Activated T-helper 1 cell treated with Interleukin-2 at 50 U/mL for 16 hours (primary cell): ENCODE measurements around the gene GSC2.
A peak's percentile ranks its signal among the peaks of the same experiment; 100 is the strongest.

Experiments used
- DNase-seq: peaks from one replicate; pipeline ENCODE4 v3.0.0-alpha.2; 2020; ENCODE audit warnings: low read depth

GSC2 gene

GRCh38 chr22:19119949-19120348, 30.1 kb downstream of the GSC2 start:
- DNase-seq, result no peak

GRCh38 chr22:19118329-19118880, 31.7 kb downstream of the GSC2 start:
- no peak for DNase-seq

GRCh38 chr22:19117111-19117512, 33.0 kb downstream of the GSC2 start:
- DNase-seq, result no peak

- no peak for DNase-seq
Observed at GRCh38 chr22:19115628-19116027, 34.5 kb downstream of the GSC2 start.

- DNase-seq, result no peak
Observed at GRCh38 chr22:19114984-19115552, 35.0 kb downstream of the GSC2 start.

GRCh38 chr22:19113429-19113828, 36.7 kb downstream of the GSC2 start:
- DNase-seq, result no peak

- no peak for DNase-seq
Observed at GRCh38 chr22:19111584-19111983, 38.5 kb downstream of the GSC2 start.

GRCh38 chr22:19111140-19111539, 39.0 kb downstream of the GSC2 start:
- no peak for DNase-seq

- DNase-seq, result no peak
Observed at GRCh38 chr22:19110646-19111045, 39.4 kb downstream of the GSC2 start.

- DNase-seq, result no peak
Observed at GRCh38 chr22:19110064-19110458, 40.0 kb downstream of the GSC2 start.

- peak; percentile 30 for DNase-seq
Observed at GRCh38 chr22:19109198-19110063, 40.7 kb downstream of the GSC2 start.

- no peak for DNase-seq
Observed at GRCh38 chr22:19108807-19109197, 41.3 kb downstream of the GSC2 start.

- no peak for DNase-seq
Observed at GRCh38 chr22:19107730-19108074, 42.4 kb downstream of the GSC2 start.

- DNase-seq, result no peak
Observed at GRCh38 chr22:19106886-19107729, 43.0 kb downstream of the GSC2 start.

- DNase-seq, result peak; percentile 25
Observed at GRCh38 chr22:19105867-19106802, 44.0 kb downstream of the GSC2 start.

GRCh38 chr22:19105456-19105855, 44.6 kb downstream of the GSC2 start:
- no peak for DNase-seq

GRCh38 chr22:19103880-19104821, 45.9 kb downstream of the GSC2 start:
- DNase-seq, result no peak

- no peak for DNase-seq
Observed at GRCh38 chr22:19098157-19098556, 51.9 kb downstream of the GSC2 start.

- DNase-seq, result no peak
Observed at GRCh38 chr22:19097518-19097917, 52.6 kb downstream of the GSC2 start.
